HG03039 (cell line): ENCODE results near the gene COL12A1.

Experiments used
- ATAC-seq: cut with Tn5 transposase; IDR thresholded peaks from one replicate; pipeline ENCODE4 v1.9.1; 2021; ENCODE audit warnings: mild to moderate bottlenecking, moderate library complexity; ENCODE audit not compliant: unreplicated experiment

Gene COL12A1

GRCh38 chr6:75103431-75103830 lies 102.4 kb downstream of the COL12A1 start:
- ATAC-seq = no peak

GRCh38 chr6:75102301-75102700 lies 103.6 kb downstream of the COL12A1 start:
- ATAC-seq = no peak

DNA sequence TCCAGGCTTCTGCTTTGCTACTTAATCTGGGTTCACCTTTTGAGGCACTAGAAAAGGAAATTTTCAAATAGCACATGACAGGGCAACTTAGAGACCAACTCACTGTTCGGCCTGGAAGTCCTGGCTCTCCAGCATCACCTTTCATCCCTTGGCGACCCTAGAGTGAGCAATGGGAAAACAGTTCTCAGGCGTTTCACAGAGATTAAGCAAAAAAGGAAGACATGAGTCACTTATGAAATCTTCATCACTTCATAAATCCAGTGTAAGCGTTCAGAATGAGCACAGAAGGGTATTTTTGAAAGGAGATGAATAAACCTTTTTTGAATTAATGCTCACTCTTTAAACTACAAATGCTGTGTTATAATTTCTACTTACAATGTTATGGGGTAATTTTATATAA lies 104.0 kb downstream of the COL12A1 start:
- no peak for ATAC-seq

DNA sequence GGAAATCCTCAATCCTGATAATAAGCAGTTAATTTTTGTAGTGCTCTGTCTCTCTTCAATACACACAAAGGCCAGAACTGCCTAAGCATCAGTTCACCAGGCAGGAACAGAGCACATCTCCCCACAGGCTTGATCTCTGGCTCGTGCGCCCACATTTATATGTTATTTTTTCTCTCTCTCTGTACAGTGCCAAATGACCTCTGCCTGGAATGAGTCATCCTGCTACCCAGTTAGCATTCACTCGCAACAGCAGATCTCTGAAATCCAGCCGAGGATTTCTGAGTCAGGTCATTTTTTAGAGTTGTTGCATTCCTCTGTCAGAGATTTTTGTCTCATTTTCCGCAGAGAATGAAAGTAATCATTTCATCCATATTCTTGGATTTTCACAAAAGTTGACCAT lies 107.1 kb downstream of the COL12A1 start:
- ATAC-seq = no peak

- ATAC-seq = no peak
Measured at GRCh38 chr6:75096966-75097365, 108.9 kb downstream of the COL12A1 start.

- ATAC-seq = no peak
Measured at GRCh38 chr6:75094614-75095200, 111.1 kb downstream of the COL12A1 start.

- ATAC-seq = no peak
Measured at GRCh38 chr6:75091467-75092190, 114.2 kb downstream of the COL12A1 start.

DNA sequence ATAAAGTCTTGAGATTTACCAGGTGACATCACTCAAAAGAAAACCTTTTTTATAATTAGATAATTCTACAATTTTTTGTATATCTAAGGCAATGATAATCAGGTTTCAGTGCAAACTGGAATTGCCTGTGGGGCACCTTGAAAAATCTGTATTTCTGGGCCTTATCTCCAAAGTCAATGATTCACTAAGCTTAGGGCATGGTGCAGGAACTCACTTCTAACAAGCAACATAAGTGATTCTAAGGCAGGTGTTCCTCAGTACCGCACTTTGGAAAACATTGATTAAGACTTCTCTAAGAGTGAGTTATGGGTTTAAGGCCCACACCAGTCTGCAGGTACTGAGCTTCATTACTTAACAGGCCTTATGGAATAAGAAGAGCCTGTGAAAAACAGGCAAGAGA lies 115.3 kb downstream of the COL12A1 start:
- ATAC-seq = no peak

GRCh38 chr6:75089921-75090320 lies 115.9 kb downstream of the COL12A1 start:
- ATAC-seq = no peak

GRCh38 chr6:75089151-75089897 lies 116.5 kb downstream of the COL12A1 start:
- no peak for ATAC-seq

DNA sequence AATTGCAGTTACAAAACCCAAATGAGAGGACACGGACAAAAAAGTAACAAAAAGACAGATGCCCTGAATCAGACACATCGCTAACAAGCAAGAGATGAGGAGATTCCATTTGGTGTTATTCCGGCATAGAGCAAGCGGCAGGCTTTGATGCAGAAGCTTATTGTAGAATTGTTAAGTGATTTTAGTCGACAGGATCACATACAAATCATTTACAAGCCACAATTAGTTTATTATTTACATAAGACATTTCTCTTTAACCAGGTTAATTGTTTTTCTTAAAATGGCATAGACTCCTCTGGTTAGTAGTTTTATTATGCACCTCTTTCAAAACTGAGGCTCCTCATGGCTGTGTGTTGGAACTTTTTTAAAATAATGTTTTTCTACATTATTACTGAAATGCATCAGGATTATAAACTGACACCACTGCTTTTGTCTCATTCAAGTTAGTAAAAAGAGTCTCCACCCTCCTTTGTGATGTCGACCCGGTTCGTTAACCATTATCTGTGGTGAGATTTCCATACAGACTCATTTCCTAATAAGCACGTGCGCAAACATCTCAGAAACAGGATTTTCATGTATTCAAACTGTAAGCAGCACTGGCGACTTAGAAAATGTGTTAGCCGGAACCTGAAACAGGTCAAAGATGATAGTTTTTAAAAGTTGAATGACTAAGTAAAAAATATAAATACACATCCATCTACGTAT lies 119.8 kb downstream of the COL12A1 start:
- no peak for ATAC-seq

DNA sequence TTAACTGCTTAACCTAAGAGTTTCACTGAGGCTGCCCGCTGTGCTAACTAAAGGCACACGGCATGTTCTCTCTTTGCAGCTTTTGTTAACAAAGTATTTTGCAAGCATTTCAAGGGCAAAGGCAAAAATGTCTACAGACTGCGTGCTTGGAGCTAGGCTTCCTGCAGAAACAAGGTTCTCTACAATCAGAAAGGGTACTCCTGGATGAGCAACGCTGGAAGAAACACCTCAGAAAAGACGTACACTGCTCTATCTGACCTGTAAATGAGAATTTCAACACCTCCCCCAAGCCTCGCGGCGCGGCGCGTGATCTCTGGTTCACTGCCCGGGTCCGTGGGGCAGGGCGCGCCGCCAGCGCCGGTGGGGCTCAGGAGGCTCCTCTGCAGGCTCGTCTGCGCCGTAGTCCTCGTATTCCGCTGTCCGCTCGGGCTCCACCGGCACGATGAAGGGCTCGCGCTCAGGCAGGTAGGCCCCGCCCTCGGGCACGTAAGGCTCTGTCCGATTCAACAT lies 120.9 kb downstream of the COL12A1 start:
- ATAC-seq = no peak

GRCh38 chr6:75084018-75084417 lies 121.8 kb downstream of the COL12A1 start:
- no peak for ATAC-seq

GRCh38 chr6:75081921-75082320 lies 123.9 kb downstream of the COL12A1 start:
- ATAC-seq = no peak

- no peak for ATAC-seq
Measured at GRCh38 chr6:75081047-75081446, 124.8 kb downstream of the COL12A1 start.

GRCh38 chr6:75079589-75079988 lies 126.3 kb downstream of the COL12A1 start:
- no peak for ATAC-seq

GRCh38 chr6:75077701-75078100 lies 128.2 kb downstream of the COL12A1 start:
- no peak for ATAC-seq

DNA sequence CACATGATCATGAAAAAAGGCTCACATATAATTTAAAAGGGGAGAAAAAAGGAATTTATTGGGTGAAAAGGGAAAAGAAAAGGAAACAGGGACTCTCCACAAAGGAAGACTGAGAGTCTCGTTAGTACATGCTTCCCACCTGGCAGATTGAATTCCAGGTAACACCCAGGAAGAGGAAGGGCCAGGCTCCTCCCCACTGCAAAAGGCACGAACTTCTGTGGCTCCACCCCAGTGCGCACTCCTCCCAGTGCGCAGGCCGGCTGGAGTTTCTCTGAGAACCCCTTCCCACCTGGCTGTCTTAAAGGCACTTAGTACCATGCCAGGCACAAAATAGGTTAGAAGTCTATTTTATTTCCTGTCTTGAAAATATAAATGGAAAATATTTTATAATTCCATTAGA lies 129.8 kb downstream of the COL12A1 start:
- no peak for ATAC-seq

DNA sequence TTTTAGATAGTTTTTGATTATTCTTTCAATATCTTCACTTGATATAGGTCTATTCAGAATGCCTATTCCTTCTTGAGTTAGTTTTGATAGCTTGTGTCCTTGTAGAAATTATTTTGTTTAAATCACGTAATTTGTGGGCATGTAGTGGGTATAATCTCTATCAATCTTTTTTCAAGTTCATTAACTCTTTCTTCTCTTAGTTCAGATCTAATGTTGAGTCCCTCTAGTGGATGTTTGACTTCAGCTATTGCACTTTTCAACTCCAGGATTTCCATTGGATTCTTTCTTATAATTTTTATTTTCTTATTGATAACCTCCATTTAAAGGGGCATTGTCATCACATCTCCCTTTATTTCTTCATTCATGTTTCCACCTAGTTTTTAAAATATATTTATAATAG lies 135.6 kb downstream of the COL12A1 start:
- ATAC-seq = no peak

DNA sequence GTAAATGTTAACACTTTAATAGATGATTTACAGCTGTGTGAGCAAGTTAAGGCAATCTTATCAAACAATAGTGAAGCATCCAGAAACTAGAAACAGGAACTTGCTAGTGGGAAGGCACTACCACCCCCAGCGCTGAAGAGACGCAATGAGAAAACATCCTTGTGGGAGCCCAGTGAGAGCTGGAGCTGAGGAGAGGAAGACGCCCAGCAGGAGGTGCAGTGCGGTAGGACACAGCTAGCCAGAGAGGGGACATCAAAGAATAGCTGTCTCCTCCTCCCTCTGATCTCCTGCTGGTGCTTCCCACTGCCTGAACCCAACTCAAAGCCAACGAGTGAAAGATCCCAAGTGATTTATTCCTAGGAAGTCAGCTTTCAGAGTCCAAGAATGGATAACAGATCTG lies 140.3 kb downstream of the COL12A1 start:
- ATAC-seq = no peak

DNA sequence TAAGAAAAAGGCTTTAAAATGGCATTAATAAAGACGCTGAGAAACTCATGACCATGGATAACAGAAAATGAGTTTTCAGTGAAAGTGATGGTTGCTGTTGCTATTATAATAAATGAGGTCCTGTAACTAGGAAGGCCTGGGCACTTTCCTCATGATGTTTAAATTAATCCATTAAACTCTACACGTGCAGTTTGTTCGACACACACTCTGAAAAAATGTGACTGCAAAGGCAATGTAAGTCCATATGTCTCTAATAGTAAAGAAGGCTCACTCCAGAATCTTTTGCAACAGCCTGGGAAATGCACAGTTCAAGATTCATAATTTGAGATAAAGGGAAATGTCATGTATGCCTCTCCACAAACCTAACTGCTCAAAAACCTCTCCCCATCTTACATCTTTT lies 153.4 kb downstream of the COL12A1 start:
- ATAC-seq = no peak
